Measurements from ENCODE around the gene RSPRY1.
A peak's percentile ranks its signal among the peaks of the same experiment; 100 is the strongest.

DNA sequence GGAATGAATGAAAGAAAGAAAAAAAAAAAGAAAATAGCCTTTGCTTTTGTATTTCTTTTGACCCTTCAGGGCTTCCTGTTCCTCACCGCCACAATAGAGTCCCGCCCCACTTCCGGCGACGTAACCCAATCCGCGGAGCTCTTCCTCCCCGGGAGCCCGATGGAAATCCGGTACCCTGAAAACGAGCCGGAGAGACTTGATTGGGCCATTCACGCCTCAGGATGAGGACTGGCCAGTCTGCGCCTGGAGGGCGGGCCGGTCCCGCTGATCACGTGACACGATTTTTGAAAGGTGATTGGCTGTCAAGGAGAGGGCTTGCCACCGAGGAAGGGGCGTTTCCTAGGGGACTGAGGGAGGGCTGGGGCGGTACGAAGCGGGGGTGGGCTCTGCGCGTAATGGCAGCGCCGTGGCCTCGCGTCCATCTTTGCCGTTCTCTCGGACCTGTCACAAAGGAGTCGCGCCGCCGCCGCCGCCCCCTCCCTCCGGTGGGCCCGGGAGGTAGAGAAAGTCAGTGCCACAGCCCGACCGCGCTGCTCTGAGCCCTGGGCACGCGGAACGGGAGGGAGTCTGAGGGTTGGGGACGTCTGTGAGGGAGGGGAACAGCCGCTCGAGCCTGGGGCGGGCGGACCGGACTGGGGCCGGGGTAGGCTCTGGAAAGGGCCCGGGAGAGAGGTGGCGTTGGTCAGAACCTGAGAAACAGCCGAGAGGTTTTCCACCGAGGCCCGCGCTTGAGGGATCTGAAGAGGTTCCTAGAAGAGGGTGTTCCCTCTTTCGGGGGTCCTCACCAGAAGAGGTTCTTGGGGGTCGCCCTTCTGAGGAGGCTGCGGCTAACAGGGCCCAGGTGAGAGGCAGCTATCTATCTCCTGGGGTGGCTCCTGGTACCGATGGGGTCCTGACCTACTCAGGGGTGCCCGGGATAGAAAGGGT, at the start of gene RSPRY1, which contains the start of gene PSME3IP1:
- peak; percentile 72 for TF ChIP-seq POLR2A (IDR thresholded peaks at IDR 0.05; ENCODE audit: low read depth, low read length)
- TF ChIP-seq SPI1 (IDR thresholded peaks at IDR 0.05; ENCODE audit: low read depth, low read length) = peak; percentile 52
- TF ChIP-seq TAF1 (IDR thresholded peaks at IDR 0.05; ENCODE audit: low read depth, low read length) = 0 out of 2 replicates have a peak, but pooled peaks have one; percentile 51
- TF ChIP-seq PAX5 (IDR thresholded peaks at IDR 0.05; ENCODE audit: insufficient read depth, low read length, severe bottlenecking) = peak; percentile 45

Measured in GM12891 (cell line).